Islet precursor cell (in vitro differentiated cells): ENCODE data around the gene LLGL2.

ENCODE experiments used
- DNase-seq: peaks from one replicate; pipeline ENCODE4 v3.0.0-alpha.2; 2018

The LLGL2 gene

DNA sequence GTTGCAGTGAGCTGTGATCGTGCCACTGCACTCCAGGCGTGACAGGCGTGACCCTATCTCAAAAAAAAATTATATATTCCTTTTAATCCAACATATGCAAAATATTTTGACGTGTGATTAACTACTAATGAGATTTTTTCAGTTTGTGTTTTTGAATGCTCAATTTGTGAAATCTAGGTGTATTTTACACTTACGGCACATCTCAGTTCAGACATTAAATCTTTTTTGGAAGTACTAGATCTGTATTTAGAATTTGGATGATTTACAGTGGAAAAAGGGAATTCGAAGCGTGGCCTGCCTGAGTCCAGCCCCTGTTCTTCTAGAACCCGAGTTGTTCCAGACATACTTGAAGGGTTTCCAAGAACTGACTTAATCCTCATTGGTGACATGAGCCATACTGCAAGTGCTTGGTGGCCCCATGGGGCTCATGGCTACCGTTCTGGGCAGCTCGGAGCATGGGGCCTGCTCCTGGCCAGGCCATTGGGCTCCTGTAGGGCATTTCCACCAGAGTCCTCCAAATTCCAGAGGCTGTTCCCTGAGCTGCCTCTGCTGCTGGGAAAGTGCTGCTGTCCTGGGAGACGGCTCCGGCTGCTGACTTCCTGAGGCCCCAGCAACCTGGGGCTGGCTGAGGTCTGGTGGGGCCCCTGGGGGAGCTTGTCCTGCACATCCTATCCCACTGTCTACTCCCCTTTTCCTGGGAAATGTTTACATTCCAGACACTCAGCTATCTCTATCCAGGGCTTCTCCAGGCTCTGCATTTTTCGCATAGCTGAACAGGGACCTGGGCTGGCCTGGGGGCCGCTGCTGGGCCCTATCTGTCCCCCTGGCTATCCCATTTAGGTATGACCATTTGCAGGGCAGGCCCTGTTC lies 27.2 kb downstream of the LLGL2 start:
- DNase-seq = peak; percentile 100

DNA sequence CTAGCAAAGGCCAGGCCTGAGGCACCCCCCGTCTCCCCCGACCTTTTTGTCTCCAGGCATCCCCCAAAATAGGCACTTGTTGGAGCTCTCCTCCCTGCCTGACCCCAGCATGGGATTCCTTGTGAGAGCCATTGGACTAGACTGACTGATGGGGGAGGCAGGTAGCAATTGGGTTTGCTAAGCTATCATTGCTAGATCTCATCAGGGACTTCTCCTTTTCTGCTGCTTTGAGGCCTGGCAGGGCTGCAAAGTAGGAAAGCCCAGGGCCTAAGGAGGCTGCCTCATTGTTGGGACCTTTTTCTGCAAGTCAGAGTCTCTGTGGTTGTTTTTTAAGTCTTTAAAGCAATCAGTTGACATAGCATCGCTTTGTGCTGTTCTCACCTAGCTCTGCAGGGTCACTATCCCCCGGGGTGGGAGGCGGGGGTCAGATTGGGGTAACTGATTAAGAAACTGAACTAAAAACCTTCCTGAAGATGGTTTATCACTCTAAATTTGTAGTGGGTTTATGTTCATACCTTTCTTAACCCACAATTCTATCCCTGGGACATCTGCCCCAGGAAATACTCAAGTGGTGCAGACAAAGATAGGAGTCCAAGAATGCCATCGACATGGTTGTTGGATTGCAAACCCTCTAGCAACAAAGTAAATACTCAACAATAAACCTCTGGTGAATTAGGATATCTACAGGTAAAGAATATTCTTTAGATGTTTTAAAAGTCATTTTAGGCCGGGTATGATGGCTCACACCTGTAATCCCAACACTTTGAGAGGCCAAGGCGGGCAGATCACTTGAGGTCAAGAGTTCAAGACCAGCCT lies 28.0 kb downstream of the LLGL2 start:
- DNase-seq = no peak

DNA sequence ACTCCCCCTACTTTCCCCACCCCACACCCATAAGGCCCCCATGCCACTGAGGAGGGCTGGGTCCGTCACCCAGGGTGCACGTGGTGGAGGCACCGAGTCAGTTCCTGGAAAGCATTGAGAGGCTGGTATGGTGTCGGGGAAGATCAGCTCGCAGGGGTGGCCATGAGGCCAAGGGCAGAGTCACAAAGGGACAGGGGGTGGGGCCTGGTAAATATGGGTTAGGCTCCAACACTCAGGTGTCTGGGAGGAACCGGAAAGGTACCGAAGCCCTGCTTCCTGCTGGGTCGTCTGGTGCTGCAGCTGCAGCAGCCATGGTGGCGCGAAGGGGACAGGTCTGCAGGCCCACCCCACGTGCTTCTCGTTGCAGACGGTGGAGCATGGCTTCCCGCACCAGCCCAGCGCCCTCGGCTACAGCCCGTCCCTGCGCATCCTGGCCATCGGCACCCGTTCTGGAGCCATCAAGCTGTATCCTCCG lies 30.2 kb downstream of the LLGL2 start:
- no peak for DNase-seq

DNA sequence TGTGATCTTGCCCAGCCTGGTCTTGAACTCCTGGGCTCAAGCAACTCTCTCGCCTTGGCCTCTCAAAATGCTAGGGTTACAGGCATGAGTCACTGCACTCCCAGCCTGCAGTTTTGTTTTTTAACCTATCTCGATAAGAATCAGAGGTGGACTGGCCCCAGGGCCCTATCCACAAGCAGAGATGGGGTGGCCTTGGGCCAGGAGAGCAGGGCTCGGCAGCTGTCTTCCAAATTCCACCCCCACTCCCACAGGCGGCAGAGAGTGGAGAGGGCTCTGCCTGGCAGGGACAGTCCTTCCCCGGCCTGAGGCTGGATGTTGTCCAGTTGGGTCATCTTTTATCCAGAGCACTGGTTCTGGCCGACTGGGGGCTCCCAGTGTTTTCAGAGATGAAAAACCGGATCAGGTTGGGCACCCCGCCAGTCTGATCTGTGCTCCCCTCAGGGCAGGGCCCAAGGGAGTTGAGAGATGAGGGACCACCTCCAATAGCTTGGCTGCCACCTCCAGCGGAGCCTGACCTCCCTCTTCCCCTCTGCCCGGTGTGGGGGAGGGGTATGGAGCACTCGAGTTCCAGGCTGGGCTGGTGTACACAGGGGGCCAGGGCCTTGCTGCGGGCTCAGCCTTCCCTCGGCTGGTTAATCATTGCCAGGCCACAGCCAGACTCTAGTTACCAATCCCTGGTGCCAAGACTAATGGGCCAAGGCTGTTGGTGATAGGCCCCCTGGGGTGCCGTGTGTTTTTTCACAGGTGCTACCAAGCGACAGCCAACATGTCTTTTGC lies 31.8 kb downstream of the LLGL2 start:
- peak; percentile 91 for DNase-seq

DNA sequence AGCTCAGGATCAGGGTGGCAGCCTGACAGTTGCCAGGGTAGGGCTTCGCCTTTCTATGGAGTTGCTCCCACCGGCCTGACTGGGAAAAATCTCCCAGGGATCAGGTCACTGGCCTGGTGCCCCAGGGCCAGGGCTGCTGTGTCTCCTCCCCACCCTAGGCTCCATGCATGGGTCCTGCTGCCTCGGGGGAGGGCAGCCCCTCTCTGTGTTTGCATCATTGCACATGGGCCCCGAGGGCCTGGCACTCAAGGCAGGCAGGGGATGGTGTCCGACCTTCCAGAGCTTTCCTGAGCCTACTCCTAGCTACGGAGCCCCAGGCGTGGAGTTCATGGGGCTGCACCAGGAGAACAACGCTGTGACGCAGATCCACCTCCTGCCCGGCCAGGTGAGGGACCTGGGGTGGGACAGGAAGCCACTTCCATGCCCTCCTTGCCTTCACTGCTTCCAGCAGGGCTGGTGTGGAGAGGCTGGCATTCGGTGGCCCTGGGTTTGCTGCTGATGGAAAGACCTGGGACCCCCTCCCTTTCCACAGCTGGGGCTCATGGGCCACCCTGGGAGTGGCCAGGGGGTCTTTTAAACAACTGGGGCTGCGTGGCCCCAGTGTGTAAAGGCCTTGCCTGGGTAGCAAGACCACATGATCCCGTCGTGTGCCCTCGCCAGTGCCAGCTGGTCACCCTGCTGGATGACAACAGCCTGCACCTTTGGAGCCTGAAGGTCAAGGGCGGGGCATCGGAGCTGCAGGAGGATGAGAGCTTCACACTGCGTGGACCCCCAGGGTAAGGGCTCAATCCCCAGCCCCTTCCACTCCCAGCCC lies 32.6 kb downstream of the LLGL2 start:
- DNase-seq = no peak

DNA sequence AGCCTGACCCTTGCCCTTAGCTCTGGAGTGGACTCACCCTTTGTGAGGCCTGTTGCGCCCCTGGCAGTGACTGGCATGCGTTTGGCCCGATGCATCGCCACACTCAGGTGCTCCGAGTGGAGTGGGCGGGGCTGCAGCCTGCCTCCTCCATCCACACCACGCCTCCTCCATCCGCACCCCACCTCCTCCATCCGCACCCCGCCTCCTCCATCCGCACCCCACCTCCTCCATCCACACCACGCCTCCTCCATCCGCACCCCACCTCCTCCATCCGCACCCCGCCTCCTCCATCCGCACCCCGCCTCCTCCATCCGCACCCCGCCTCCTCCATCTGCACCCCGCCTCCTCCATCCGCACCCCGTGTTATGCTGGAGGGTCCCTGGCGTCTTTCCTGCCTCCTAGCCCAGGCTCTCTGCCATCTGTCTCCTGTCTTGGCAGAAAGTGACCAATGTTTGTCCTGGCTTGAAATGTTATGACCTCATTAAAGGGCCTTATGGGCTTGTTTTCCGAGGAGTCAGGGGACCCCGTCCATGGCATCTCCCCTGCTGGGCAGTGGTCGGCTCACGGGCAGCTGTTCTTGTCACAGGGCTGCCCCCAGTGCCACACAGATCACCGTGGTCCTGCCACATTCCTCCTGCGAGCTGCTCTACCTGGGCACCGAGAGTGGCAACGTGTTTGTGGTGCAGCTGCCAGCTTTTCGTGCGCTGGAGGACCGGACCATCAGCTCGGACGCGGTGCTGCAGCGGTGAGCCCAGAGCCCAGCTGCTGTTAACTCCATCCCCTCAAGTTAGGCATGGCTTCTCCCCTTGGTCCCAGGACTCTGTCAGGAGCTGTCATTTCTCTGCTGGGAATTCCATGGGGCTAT lies 33.4 kb downstream of the LLGL2 start:
- no peak for DNase-seq

DNA sequence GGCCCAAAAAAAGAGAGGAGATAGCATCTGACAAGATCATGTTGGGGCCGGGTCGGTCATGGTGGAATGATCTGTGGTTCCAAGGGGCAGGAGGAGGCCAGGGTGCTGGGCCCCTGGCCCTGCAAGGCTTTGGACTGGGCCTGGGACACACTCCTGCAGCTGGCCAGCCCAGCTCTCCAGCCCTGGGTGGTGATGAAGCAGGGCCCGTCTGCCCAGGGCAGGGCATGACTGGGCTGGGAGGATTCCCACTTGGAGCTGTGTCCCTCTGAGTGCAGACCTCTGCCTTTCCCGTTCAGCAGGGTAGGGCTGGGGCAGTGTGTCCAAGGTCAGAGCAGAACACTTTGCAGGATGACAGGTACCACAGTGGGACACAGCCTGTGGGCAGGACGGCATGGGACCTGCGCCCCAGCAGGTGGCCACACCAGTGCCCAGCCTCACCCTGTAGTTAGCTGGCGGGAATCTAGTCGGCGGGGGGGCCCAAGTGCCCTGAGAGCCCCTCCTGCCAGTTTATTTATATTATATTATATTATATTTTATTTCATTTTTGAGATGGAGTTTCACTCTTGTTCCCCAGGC lies 34.5 kb downstream of the LLGL2 start:
- no peak for DNase-seq

DNA sequence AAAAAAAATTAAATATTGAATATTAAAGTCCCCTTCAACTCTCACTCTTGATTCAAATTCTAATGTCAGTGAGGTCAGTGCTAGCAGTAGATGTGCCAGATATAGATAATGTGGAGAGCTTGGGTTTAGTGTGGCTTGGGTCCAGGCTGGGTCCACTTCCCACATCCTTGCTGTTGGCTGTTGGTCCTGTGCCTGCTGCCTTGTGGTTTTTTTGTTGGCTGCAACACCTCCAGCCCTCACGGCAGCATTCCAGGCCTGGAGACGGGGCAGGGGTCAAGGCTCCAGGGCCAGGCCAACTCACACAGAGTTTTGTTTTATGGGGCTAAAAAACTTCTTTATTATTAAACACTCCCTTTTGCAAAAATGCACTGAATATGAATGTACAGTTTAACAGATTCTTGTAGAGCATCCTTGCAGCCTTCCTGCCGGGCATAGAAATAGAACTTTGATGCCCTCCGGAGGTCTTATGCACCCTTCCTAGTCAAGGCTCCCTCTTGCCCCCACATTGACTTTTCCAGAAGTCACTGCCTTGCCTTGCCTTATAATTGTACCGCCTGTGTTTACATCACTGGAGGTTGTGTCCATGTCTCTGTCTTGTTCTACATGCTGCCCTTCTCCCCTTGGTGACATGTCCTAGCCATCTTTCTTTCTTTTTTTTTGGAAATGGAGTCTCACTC lies 36.6 kb downstream of the LLGL2 start:
- DNase-seq = peak; percentile 51

DNA sequence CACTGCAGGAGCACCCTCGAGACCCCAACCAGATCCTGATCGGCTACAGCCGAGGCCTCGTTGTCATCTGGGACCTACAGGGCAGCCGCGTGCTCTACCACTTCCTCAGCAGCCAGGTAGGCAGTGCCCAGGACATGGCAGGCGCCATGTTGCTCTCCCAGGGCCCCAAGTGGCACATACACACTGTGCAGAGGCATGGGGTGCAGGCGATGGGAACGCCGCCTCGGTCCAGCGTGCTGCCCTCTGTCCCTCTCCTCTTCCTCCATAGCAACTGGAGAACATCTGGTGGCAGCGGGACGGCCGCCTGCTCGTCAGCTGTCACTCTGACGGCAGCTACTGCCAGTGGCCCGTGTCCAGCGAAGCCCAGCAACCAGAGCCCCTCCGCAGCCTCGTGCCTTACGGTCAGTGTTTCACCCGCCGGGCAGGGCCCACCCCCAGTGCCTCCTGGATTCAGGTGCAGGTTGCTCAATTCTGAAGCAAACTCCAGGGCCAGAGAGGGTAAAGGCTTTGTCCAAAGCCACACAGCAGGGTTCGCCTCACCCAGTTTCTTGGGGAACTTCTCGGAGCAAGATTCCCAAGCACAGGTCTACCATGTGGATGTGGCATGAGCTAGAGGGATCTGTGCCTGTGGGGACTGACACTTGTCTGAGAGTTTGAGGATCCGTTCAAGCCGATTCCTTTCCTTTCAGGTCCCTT lies 37.7 kb downstream of the LLGL2 start:
- DNase-seq = peak; percentile 53

DNA sequence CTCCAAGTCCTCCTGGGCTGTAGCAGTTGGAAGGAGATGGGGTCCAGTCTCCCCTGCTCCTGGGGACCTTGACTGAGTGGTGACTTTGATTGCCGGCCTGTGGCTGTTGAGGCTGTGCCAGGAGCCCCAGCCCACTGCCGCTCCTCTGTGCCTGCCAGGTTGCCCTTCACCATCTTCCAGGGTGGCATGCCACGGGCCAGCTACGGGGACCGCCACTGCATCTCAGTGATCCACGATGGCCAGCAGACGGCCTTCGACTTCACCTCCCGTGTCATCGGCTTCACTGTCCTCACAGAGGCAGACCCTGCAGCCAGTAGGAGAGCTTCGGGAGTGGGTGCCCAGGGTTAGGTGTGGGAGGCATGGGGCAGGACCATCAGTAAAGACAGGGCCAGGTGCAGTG lies 38.7 kb downstream of the LLGL2 start:
- no peak for DNase-seq

DNA sequence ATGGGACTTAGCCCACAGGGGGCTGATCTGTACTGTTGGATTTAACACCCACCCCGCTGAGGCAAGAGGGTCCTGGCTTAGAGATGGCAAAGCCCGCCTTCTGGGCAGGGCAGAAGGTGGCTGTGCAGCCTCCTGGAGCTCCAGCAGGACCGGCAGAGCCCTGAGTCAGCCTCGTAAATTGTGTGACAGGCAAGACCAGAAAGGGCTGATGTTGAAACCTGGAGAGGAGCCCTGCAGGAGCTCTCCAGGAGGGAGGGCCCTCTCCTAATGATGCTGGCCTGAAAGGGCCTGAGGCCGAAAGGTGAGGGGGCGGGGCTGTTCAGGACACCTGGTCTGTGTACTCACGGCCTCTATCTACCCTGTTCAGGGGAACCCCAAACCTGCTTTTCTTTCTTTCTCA lies 39.6 kb downstream of the LLGL2 start:
- DNase-seq = peak; percentile 95

DNA sequence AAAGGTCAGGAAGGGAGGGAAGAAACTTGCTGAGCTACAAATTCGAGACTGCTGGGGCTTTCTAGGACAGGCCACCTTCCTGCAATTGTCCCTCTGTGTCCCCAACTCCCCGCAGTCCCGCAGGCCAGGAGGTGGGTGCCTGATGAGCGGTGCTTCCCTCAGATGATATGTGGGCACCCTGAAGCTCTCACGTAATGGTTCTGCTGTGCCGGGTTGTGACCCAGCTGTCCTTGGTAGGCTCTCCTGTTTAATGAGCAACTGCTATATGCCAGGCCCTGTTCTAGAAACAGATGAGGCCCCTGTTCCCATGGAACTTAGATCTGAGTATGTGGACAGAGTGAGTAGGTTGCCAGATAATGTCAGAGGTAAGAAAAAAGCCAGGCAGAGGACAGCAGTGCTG lies 40.1 kb downstream of the LLGL2 start:
- peak; percentile 23 for DNase-seq

DNA sequence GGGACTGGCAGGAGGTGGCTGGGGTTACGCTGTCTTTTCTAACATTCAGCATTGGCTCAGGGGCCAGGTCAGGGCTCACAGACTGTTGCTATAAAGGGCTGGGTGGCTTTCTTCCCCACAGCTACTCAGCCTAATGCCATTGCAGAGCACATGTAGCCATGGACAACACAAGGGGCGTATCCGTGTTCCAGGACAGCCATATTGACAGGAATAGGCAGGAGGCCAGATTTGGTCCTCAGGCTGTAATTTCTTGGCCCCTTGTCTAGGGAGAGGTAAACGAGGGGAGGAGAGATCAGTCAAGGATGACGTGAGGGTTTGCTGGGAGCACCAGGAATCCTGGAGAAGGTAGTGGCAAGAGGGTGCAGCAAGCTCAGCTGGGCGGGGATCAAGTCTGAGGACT lies 40.9 kb downstream of the LLGL2 start:
- DNase-seq = peak; percentile 52

DNA sequence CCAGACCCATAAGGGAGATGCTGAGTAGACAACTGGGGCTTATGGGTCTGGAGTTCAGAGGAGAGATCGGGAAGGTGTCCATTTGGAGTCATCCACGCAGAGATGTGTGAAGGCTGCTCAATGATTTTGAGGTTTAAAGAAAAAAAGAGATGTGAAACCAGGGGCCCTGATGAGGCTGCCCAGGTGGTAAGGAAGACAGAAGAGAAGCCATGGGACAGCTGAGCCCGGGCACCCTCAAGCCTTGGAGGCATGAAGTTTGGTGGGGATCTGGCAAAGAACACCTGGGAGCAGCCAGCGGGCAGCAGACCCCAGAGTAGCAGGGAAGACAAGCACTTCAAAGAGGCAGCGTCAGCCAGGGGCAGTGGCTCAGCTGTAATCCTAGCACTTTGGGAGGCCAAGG lies 41.3 kb downstream of the LLGL2 start:
- peak; percentile 39 for DNase-seq

DNA sequence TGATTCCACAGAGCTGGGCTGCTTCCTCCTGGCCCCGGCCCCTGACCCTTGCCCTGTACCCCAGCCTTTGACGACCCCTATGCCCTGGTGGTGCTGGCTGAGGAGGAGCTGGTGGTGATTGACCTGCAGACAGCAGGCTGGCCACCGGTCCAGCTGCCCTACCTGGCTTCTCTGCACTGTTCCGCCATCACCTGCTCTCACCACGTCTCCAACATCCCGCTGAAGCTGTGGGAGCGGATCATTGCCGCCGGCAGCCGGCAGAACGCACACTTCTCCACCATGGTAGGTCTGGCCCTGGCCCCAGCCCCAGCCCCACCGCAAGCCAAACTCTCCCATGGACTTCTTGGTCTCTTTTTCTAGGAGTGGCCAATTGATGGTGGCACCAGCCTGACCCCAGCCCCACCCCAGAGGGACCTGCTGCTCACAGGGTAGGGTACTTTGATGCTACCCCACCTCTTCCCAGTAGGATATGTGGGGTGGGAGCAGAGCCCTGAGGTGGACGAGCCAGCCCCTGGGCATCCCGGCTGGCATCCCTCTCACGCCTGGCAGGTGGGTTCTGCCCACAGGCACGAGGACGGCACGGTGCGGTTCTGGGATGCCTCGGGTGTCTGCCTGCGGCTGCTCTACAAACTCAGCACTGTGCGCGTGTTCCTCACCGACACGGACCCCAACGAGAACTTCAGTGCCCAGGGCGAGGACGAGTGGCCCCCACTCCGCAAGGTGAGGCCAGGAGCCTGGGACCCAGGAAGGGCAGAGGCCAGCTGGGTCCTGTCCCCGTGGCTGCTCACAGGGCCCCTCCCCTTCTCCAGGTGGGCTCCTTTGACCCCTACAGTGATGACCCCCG lies 43.1 kb downstream of the LLGL2 start:
- peak; percentile 48 for DNase-seq

DNA sequence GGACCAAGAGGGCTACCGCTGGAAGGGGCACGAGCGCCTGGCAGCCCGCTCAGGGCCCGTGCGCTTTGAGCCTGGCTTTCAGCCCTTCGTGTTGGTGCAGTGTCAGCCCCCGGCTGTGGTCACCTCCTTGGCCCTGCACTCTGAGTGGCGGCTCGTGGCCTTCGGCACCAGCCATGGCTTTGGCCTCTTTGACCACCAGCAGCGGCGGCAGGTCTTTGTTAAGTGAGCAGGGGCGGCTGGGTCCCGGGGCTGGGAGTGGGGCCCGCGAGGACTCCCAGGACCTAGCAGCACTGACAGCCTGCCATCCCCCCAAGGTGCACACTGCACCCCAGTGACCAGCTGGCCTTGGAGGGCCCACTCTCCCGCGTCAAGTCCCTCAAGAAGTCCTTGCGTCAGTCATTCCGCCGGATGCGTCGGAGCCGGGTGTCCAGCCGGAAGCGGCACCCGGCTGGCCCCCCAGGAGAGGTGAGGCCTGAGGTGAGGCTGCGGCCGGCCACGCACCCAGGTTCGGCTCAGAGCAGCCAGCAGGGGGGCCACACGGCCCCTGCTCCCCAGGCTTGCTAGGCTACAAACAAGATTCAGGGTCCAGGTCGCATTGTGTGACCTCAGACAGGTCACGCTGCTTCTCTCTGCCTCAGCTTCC lies 44.7 kb downstream of the LLGL2 start:
- DNase-seq = peak; percentile 54

DNA sequence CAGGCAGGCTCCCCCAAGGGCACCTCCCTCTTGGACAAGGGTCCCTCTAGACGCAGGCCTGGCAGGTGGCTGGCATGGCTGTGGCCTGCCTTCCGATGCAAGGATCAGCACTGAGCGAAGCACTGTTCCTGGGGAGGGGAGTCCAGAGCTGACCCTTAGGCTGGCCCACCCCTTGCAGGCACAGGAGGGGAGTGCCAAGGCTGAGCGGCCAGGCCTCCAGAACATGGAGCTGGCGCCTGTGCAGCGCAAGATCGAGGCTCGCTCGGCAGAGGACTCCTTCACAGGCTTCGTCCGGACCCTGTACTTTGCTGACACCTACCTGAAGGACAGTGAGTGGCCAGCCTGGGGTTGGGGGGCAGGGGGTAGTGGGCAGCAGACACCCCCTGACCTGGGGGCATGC lies 45.3 kb downstream of the LLGL2 start:
- no peak for DNase-seq
